Kidney epithelial cell (primary cell): ENCODE results near the gene VGLL4. TPM values are rescaled to one million over a fixed set of nuclear protein-coding genes. Genes with fewer than 3 reads are reported as not detected.

Source experiments
- DNase-seq: peaks from one replicate; pipeline ENCODE4 v3.0.0-alpha.2; 2010; ENCODE audit warnings: low read depth
- H3K27me3 ChIP-seq: 2 replicates; pipeline ENCODE4 v1.6.0; 2011; ENCODE audit warnings: low read length; ENCODE audit not compliant: control insufficient read depth, insufficient read depth
- H3K36me3 ChIP-seq: 2 replicates; pipeline ENCODE4 v1.5.1; 2011; ENCODE audit warnings: low read length; ENCODE audit not compliant: control insufficient read depth, insufficient read depth
- H3K4me3 ChIP-seq: 2 replicates; pipeline ENCODE4 v1.5.1; 2011; ENCODE audit warnings: low read depth, mild to moderate bottlenecking, control low read depth, low read length
- CTCF ChIP-seq: IDR thresholded peaks from 2 replicates; pipeline ENCODE4 v1.5.1; 2011; ENCODE audit warnings: mild to moderate bottlenecking, moderate library complexity, low read length, control low read depth, inconsistent platforms; ENCODE audit not compliant: insufficient read depth, poor library complexity, severe bottlenecking
- total RNA-seq: library from RNA; depleted of rRNA; stranded (reverse); fragments of >200 nt; gene quantifications from 2 replicates; pipeline ENCODE4 v1.2.3, GENCODE V29; 2015

VGLL4 gene
- total RNA-seq, 1 donor from 2014 or later: 96.3 TPM

- H3K4me3 ChIP-seq: no peak overlapping the region
- no peak for TF ChIP-seq CTCF
- DNase-seq: no peak
- H3K36me3 ChIP-seq: no peaks in the 10 kb centered on the region
- no peaks in the 10 kb centered on the region for H3K27me3 ChIP-seq
Measured at GRCh38 chr3:11634974-11635612, 8.6 kb downstream of the VGLL4 start.

- H3K36me3 ChIP-seq: no peaks in the 10 kb centered on the region
- H3K27me3 ChIP-seq: no peaks in the 10 kb centered on the region
- no peak overlapping the region for H3K4me3 ChIP-seq
- no peak for DNase-seq
- TF ChIP-seq CTCF: no peak
Measured at GRCh38 chr3:11634081-11634635, 9.6 kb downstream of the VGLL4 start.

- TF ChIP-seq CTCF: no peak
- H3K4me3 ChIP-seq: no peak overlapping the region
- no peaks in the 10 kb centered on the region for H3K36me3 ChIP-seq
- no peak for DNase-seq
- H3K27me3 ChIP-seq: no peaks in the 10 kb centered on the region
Measured at GRCh38 chr3:11632966-11633365, 10.7 kb downstream of the VGLL4 start.

- TF ChIP-seq CTCF: no peak
- H3K27me3 ChIP-seq: no peaks in the 10 kb centered on the region
- H3K36me3 ChIP-seq: no peaks in the 10 kb centered on the region
- no peak for DNase-seq
- no peak overlapping the region for H3K4me3 ChIP-seq
Measured at GRCh38 chr3:11632564-11632963, 11.2 kb downstream of the VGLL4 start.

- Histone ChIP-seq H3K36me3 (no peaks in the 10 kb centered on the region), H3K27me3 (no peaks in the 10 kb centered on the region), H3K4me3 (no peak overlapping the region)
- DNase-seq: no peak
- no peak for TF ChIP-seq CTCF
Measured at GRCh38 chr3:11631820-11632219, 11.9 kb downstream of the VGLL4 start.

GRCh38 chr3:11629716-11630115 lies 14.0 kb downstream of the VGLL4 start:
- Histone ChIP-seq H3K4me3 (no peak overlapping the region), H3K36me3 (no peaks in the 10 kb centered on the region), H3K27me3 (no peaks in the 10 kb centered on the region)
- no peak for DNase-seq
- TF ChIP-seq CTCF: no peak
